OCI-LY3 (cell line): Measurements from ENCODE around the gene DENND1A.

Experiments used
- H2AFZ ChIP-seq: fragments of 200-600, 300-600 bp; shearing (Covaris generic); 2 replicates; pipeline ENCODE4 v1.6.0; 2014; ENCODE audit warnings: antibody characterized with exemption, low read depth, low read length
- H3K27ac ChIP-seq: fragments of 200-600, 300-600 bp; sonication (generic); 2 replicates; pipeline ENCODE4 v1.5.1; 2014; ENCODE audit warnings: mild to moderate bottlenecking, low read length, moderate library complexity, mixed read lengths
- H3K27me3 ChIP-seq: fragments of 200-600, 300-600 bp; sonication (generic); 2 replicates; pipeline ENCODE4 v1.6.1; 2014; ENCODE audit warnings: low read depth, low read length, mixed read lengths
- H3K36me3 ChIP-seq: fragments of 200-600, 300-600 bp; sonication (generic); replicated peaks from 2 replicates; pipeline ENCODE3; 2014; ENCODE audit warnings: low read depth, low read length, mixed read lengths
- H3K4me1 ChIP-seq: fragments of 300-600, 200-600 bp; sonication (generic); 2 replicates; pipeline ENCODE4 v1.6.1; 2014; ENCODE audit warnings: low read length, mixed read lengths
- H3K4me2 ChIP-seq: fragments of 200-600, 300-600 bp; sonication (generic); 2 replicates; pipeline ENCODE4 v1.6.1; 2014; ENCODE audit warnings: low read length, mixed read lengths
- H3K4me3 ChIP-seq: fragments of 300-600, 200-600 bp; sonication (generic); 2 replicates; pipeline ENCODE4 v1.5.1; 2014; ENCODE audit warnings: antibody characterized with exemption, mild to moderate bottlenecking, low read length, moderate library complexity
- H3K79me2 ChIP-seq: fragments of 300-600, 200-600 bp; shearing (Covaris generic); 2 replicates; pipeline ENCODE4 v1.6.1; 2014; ENCODE audit warnings: mild to moderate bottlenecking, low read length, mixed read lengths
- H3K9ac ChIP-seq: fragments of 300-600, 200-600 bp; shearing (Covaris generic); 2 replicates; pipeline ENCODE4 v1.6.0; 2014; ENCODE audit warnings: mild to moderate bottlenecking, low read length, moderate library complexity
- H3K9me3 ChIP-seq: fragments of 200-600, 300-600 bp; shearing (Covaris generic); 2 replicates; pipeline ENCODE4 v1.6.1; 2014; ENCODE audit warnings: low read length, mixed read lengths; ENCODE audit not compliant: insufficient read depth
- H4K20me1 ChIP-seq: fragments of 200-600, 300-600 bp; sonication (generic); 2 replicates; pipeline ENCODE4 v1.6.1; 2016; ENCODE audit warnings: low read length, mixed read lengths; ENCODE audit not compliant: insufficient read depth
- CTCF ChIP-seq: fragments of 200-600, 300-600 bp; sonication (generic); IDR thresholded peaks from 2 replicates; pipeline ENCODE4 v1.5.1; 2014; ENCODE audit warnings: antibody characterized with exemption, low read length, low read depth
- EZH2phosphoT487 ChIP-seq: fragments of 200-600 bp; shearing (Covaris generic); IDR thresholded peaks from 2 replicates; pipeline ENCODE4 v1.6.1; 2018; ENCODE audit warnings: antibody characterized with exemption, mixed run types, low read depth

DENND1A gene

GRCh38 chr9:123717581-123718175 is 212.2 kb downstream of the DENND1A start:
- Histone ChIP-seq H3K9ac (no peak overlapping the region), H3K4me2 (no peak overlapping the region), H3K79me2 (peaks cover 9% of the 10 kb centered on the region), H3K36me3 (peaks cover 8% of the 10 kb centered on the region), H3K4me1 (no peaks in the 10 kb centered on the region), H3K9me3 (no peaks in the 10 kb centered on the region), H3K27me3 (no peaks in the 10 kb centered on the region), H3K27ac (no peak overlapping the region), H3K4me3 (no peak overlapping the region), H2AFZ (no peak overlapping the region), H4K20me1 (peaks cover 38% of the 10 kb centered on the region)
- TF ChIP-seq CTCF (no peak), EZH2phosphoT487 (no peak)

- Histone ChIP-seq H3K4me1 (no peaks in the 10 kb centered on the region), H3K9ac (no peak overlapping the region), H3K36me3 (peaks cover 8% of the 10 kb centered on the region), H3K4me2 (no peak overlapping the region), H4K20me1 (peaks cover 51% of the 10 kb centered on the region), H3K79me2 (peaks cover 9% of the 10 kb centered on the region), H3K4me3 (no peak overlapping the region), H3K27ac (no peak overlapping the region), H2AFZ (no peak overlapping the region), H3K9me3 (no peaks in the 10 kb centered on the region), H3K27me3 (no peaks in the 10 kb centered on the region)
- no peak for TF ChIP-seq EZH2phosphoT487
- no peak for TF ChIP-seq CTCF
Measured at GRCh38 chr9:123716339-123716945, 213.5 kb downstream of the DENND1A start.

- Histone ChIP-seq H2AFZ (no peak overlapping the region), H3K36me3 (no peaks in the 10 kb centered on the region), H3K27me3 (no peaks in the 10 kb centered on the region), H3K9me3 (no peaks in the 10 kb centered on the region), H4K20me1 (peaks cover 48% of the 10 kb centered on the region), H3K4me2 (no peak overlapping the region), H3K4me1 (no peaks in the 10 kb centered on the region), H3K9ac (no peak overlapping the region), H3K4me3 (no peak overlapping the region), H3K79me2 (peaks cover 9% of the 10 kb centered on the region), H3K27ac (no peak overlapping the region)
- TF ChIP-seq EZH2phosphoT487 (no peak), CTCF (no peak)
Measured at GRCh38 chr9:123715258-123715657, 214.7 kb downstream of the DENND1A start.

DNA sequence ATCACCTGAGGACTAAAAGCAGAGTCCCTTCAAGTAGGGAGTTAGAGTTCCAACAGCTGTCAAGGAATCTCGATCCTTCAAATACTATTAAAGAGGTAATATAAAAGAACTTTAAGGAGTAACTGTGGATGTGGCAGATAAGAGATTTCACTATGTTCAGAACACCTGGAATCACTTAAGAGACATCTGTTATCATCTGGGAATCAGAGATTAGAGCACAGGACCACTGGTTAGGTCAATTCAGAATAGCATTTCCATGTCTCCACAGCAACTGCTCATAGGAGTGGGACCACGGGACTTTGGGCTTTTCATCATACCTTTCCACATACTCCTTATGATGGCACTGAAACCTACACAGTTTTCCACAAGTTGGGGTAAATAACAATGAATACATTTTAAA is 216.6 kb downstream of the DENND1A start:
- Histone ChIP-seq H2AFZ (no peak overlapping the region), H3K9me3 (no peaks in the 10 kb centered on the region), H3K36me3 (no peaks in the 10 kb centered on the region), H4K20me1 (peaks cover 61% of the 10 kb centered on the region), H3K4me3 (no peak overlapping the region), H3K79me2 (peaks cover 4% of the 10 kb centered on the region), H3K4me2 (no peak overlapping the region), H3K27me3 (no peaks in the 10 kb centered on the region), H3K27ac (no peak overlapping the region), H3K9ac (no peak overlapping the region), H3K4me1 (no peaks in the 10 kb centered on the region)
- no peak for TF ChIP-seq CTCF
